Upper lobe of left lung (tissue), 4 donors: ENCODE results near the gene TAF1D.

ENCODE experiments used
- EP300 ChIP-seq, 4 donors: sonication (generic); formaldehyde crosslinking; IDR thresholded peaks; one replicate each; pipeline ENCODE4 v1.5.1; 2017; ENCODE audit warnings: antibody characterized with exemption in 4 of 4, control low read depth in 2 of 4
- POLR2A ChIP-seq, 4 donors: fragments of 450-650 bp; IDR thresholded peaks; one replicate each; pipeline ENCODE4 v1.5.1; 2016 to 2017; ENCODE audit warnings: antibody characterized with exemption in 4 of 4, mild to moderate bottlenecking in 2 of 4
- POLR2AphosphoS5 ChIP-seq, 2 donors: sonication (generic); formaldehyde crosslinking; IDR thresholded peaks; one replicate each; pipeline ENCODE4 v1.5.1; 2017; ENCODE audit warnings: antibody characterized with exemption in 2 of 2
- TF ChIP-seq, protein P1 (sequence below), 6 experiments: fragments of 450-650 bp in 4 of 6; fragments of 200-600 bp in 2 of 6; sonication (generic) in 2 of 6; IDR thresholded peaks; one replicate each; pipeline ENCODE4 v1.5.1; 2016 to 2019; ENCODE audit warnings: antibody characterized with exemption in 6 of 6

DNA sequence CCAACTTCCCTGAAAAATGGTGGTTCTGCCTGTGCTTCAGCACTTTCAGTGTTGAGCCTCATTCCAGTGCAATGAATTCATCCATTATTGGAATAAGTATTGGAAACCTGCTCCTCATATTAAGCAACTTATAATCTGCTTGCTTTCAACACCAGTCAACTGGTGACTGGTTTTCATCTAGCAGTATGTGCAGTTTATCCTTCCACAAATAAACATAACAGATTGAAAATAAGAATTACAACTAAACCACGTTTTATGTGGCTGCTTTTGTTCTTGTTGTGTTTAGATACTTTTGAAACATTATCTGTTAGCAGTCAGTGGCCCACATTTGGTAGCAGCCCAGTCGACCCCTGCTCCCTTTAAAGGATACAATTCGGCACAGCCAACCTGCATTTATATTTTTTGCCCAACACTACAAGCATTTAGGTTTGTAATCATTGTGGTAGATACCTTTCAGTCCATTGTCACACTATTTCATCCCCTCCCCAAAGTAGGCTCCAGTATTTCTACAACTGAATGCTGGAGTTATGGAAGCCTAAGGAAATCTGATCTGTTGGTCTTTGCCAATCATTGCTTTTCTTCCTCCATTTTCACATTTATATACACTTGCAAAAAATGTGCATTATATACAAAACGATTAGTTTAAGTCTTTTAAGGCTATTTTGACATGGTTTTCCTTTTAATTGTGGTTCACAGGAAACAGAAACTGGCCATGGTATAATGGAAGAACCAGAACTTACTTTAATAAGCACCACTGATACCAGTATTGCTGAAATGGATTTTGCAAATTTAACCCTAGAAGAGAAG, 13.1 kb downstream of the TAF1D start:
- TF ChIP-seq POLR2A (IDR thresholded peaks at IDR 0.05) (no peak), EP300 (IDR thresholded peaks at IDR 0.05) (no peak), POLR2AphosphoS5 (IDR thresholded peaks at IDR 0.05) (no peak)
- TF ChIP-seq, protein P1, sequence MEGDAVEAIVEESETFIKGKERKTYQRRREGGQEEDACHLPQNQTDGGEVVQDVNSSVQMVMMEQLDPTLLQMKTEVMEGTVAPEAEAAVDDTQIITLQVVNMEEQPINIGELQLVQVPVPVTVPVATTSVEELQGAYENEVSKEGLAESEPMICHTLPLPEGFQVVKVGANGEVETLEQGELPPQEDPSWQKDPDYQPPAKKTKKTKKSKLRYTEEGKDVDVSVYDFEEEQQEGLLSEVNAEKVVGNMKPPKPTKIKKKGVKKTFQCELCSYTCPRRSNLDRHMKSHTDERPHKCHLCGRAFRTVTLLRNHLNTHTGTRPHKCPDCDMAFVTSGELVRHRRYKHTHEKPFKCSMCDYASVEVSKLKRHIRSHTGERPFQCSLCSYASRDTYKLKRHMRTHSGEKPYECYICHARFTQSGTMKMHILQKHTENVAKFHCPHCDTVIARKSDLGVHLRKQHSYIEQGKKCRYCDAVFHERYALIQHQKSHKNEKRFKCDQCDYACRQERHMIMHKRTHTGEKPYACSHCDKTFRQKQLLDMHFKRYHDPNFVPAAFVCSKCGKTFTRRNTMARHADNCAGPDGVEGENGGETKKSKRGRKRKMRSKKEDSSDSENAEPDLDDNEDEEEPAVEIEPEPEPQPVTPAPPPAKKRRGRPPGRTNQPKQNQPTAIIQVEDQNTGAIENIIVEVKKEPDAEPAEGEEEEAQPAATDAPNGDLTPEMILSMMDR (IDR thresholded peaks at IDR 0.05): no peak
